Caco-2 (cell line): ENCODE measurements around the gene ALKBH6. TPM values are rescaled to one million over a fixed set of nuclear protein-coding genes. Genes with fewer than 3 reads are reported as not detected.

Experiments
- BruUV-seq: library from RNA; stranded (reverse); fragments of 400-500 nt; replicated peaks from 2 replicates; lab custom pipeline; 2021; lab: Mats Ljungman, UMichigan
- CTCF ChIA-PET: fragments of 300-600 bp; sonication (Branson Sonifier 250); formaldehyde crosslinking; loops from one replicate; lab custom pipeline; 2022; ENCODE audit warnings: antibody characterized with exemption; lab: Charles Lee
- POLR2A ChIA-PET: fragments of 300-600 bp; sonication (Branson Sonifier 250); formaldehyde crosslinking; loops from one replicate; lab custom pipeline; 2022; ENCODE audit warnings: antibody characterized with exemption; lab: Charles Lee
- DNase-seq, 2 experiments: peaks; one replicate each; pipeline versions ENCODE4 v3.0.0 to v3.0.0-alpha.2; 2020 to 2022
- H3K27me3 ChIP-seq: replicated peaks from 2 replicates; pipeline ENCODE4 v1.6.0; 2011; ENCODE audit warnings: low read length; ENCODE audit not compliant: control insufficient read depth, insufficient read depth
- H3K36me3 ChIP-seq: 2 replicates; pipeline ENCODE4 v1.5.1; 2011; ENCODE audit warnings: low read length; ENCODE audit not compliant: control insufficient read depth, insufficient read depth
- H3K4me1 ChIP-seq: fragments of 250-450 bp; sonication (Bioruptor Pico); 2 replicates; pipeline ENCODE4 v1.5.1; 2020; ENCODE audit warnings: mild to moderate bottlenecking
- H3K4me3 ChIP-seq: 2 replicates; pipeline ENCODE4 v1.5.1; 2011; ENCODE audit warnings: low read depth, mild to moderate bottlenecking, control low read depth, low read length
- H3K9me3 ChIP-seq: fragments of 250-450 bp; sonication (Bioruptor Pico); 2 replicates; pipeline ENCODE4 v1.5.1; 2020; ENCODE audit warnings: mild to moderate bottlenecking, moderate library complexity
- H3K27ac Mint-ChIP-seq: one replicate; pipeline ENCODE4 v1.8.0; 2022; ENCODE audit warnings: mixed read lengths; ENCODE audit not compliant: unreplicated experiment
- H3K27me3 Mint-ChIP-seq: one replicate; pipeline ENCODE4 v1.8.0; 2022; ENCODE audit warnings: mixed read lengths; ENCODE audit not compliant: insufficient read depth, unreplicated experiment
- H3K36me3 Mint-ChIP-seq: one replicate; pipeline ENCODE4 v1.8.0; 2022; ENCODE audit warnings: mild to moderate bottlenecking, mixed read lengths; ENCODE audit not compliant: insufficient read depth, unreplicated experiment
- H3K4me1 Mint-ChIP-seq: one replicate; pipeline ENCODE4 v1.8.0; 2022; ENCODE audit warnings: low read depth, mixed read lengths; ENCODE audit not compliant: unreplicated experiment
- H3K4me3 Mint-ChIP-seq: one replicate; pipeline ENCODE4 v1.8.0; 2022; ENCODE audit warnings: mild to moderate bottlenecking, moderate library complexity, mixed read lengths; ENCODE audit not compliant: unreplicated experiment
- H3K9me3 Mint-ChIP-seq: one replicate; pipeline ENCODE4 v1.8.0; 2022; ENCODE audit warnings: mixed read lengths; ENCODE audit not compliant: unreplicated experiment
- CTCF ChIP-seq, 2 experiments: fragments of 200-600 bp in 1 of 2; IDR thresholded peaks; 1 replicate in 1 of 2; 2 replicates in 1 of 2; pipeline versions ENCODE4 v1.5.1 to v1.8.0; 2011 to 2022; ENCODE audit warnings: antibody characterized with exemption in 1 of 2, control low read depth in 1 of 2, inconsistent platforms in 1 of 2, low read depth in 1 of 2, low read length in 1 of 2, mild to moderate bottlenecking in 1 of 2, moderate library complexity in 1 of 2; ENCODE audit not compliant: insufficient read depth in 1 of 2, severe bottlenecking in 1 of 2, unreplicated experiment in 1 of 2
- intact Hi-C: fragments of 100-400 bp; cut with micrococcal nuclease; formaldehyde crosslinking; loops from one replicate; pipeline ENCODE4 v1.10.0; 2022; ENCODE audit not compliant: unreplicated experiment
- total RNA-seq: library from RNA; stranded (reverse); gene quantifications from 2 replicates; pipeline ENCODE4 v1.2.3, GENCODE V29; 2022

The ALKBH6 gene
- total RNA-seq, 1 experiment from 2014 or later, result 29.4 TPM

GRCh38 chr19:35988824-35989223 is 25.2 kb downstream of the ALKBH6 start:
- no peak for TF ChIP-seq CTCF (IDR thresholded peaks at IDR 0.05; ENCODE audit: insufficient read depth in 1 of 2, low read depth in 1 of 2, low read length in 1 of 2, severe bottlenecking in 1 of 2, unreplicated experiment in 1 of 2)
- Histone ChIP-seq H3K36me3 (no peaks in the 10 kb centered on the region), H3K9me3 (peaks cover 8% of the 10 kb centered on the region; the same call in 1 of the 2 replicates), H3K4me1 (no peaks in the 10 kb centered on the region), H3K27me3 (peaks cover 2% of the 10 kb centered on the region), H3K4me3 (no peak overlapping the region)
- no peaks in the 10 kb centered on the region for H3K4me1 Mint-ChIP-seq
- ChIA-PET CTCF (no interaction called here), POLR2A (no interaction called here)
- peaks cover 15% of the 10 kb centered on the region for H3K27me3 Mint-ChIP-seq
- peaks cover 6% of the 10 kb centered on the region for H3K36me3 Mint-ChIP-seq
- no peak overlapping the region for H3K27ac Mint-ChIP-seq
- intact Hi-C loops, result no loop called here
- H3K4me3 Mint-ChIP-seq, result no peak overlapping the region
- no TSS peak for BruUV-seq
- no peak for DNase-seq
- H3K9me3 Mint-ChIP-seq, result no peaks in the 10 kb centered on the region

DNA sequence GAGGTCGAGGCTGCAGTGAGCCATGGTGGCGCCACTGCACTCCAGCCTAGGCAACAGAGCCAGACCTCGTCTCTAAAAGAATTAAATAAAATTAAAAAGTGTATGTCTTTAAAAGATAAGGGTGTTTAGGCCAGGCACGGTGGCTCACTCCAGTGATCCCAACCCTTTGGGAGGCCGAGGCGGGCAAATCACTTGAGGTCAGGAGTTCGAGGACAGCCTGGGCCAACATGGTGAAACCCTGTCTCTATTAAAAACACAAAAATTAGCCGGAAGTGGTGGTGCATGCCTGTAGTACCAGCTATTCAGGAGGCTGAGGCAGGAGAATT is 26.5 kb downstream of the ALKBH6 start:
- H3K9me3 ChIP-seq, result peaks cover 8% of the 10 kb centered on the region; the same call in 1 of the 2 replicates
- no TSS peak for BruUV-seq
- Mint-ChIP-seq H3K4me3 (peak overlapping the region; percentile 66), H3K27ac (no peak overlapping the region), H3K36me3 (peaks cover 6% of the 10 kb centered on the region), H3K9me3 (no peaks in the 10 kb centered on the region), H3K27me3 (peaks cover 15% of the 10 kb centered on the region), H3K4me1 (no peaks in the 10 kb centered on the region)
- ChIA-PET POLR2A (interaction anchor here (0.6 kb wide), 1 partner anchor 27 kb away, joined by 9 read pairs; the partner anchor contains the start of gene ALKBH6), CTCF (interaction anchor here (0.6 kb wide), 1 partner anchor 1936 kb away, joined by 3 read pairs; no protein-coding TSS in a partner anchor)
- no peaks in the 10 kb centered on the region for H3K4me1 ChIP-seq
- no peak for DNase-seq
- H3K36me3 ChIP-seq, result no peaks in the 10 kb centered on the region
- TF ChIP-seq CTCF (IDR thresholded peaks at IDR 0.05; ENCODE audit: insufficient read depth in 1 of 2, low read depth in 1 of 2, low read length in 1 of 2, severe bottlenecking in 1 of 2, unreplicated experiment in 1 of 2), result no peak
- H3K4me3 ChIP-seq, result peak overlapping the region; percentile 44
- H3K27me3 ChIP-seq, result peaks cover 2% of the 10 kb centered on the region
- intact Hi-C loops, result no loop called here

GRCh38 chr19:35986664-35987570 is 27.1 kb downstream of the ALKBH6 start:
- intact Hi-C loops, result no loop called here
- no peaks in the 10 kb centered on the region for H3K9me3 Mint-ChIP-seq
- no TSS peak for BruUV-seq
- peaks cover 2% of the 10 kb centered on the region for H3K27me3 ChIP-seq
- peak in 1 of 2 experiments; percentile 12 for TF ChIP-seq CTCF (IDR thresholded peaks at IDR 0.05; ENCODE audit: insufficient read depth in 1 of 2, low read depth in 1 of 2, low read length in 1 of 2, severe bottlenecking in 1 of 2, unreplicated experiment in 1 of 2)
- no peaks in the 10 kb centered on the region for H3K4me1 Mint-ChIP-seq
- no peak overlapping the region for H3K27ac Mint-ChIP-seq
- H3K4me3 ChIP-seq, result peak overlapping the region; percentile 44
- DNase-seq, result peak in 1 of 2 experiments; percentile 46
- H3K4me1 ChIP-seq, result no peaks in the 10 kb centered on the region
- no peaks in the 10 kb centered on the region for H3K36me3 ChIP-seq
- CTCF ChIA-PET, result interaction anchor here (0.6 kb wide), 2 partner anchors 187 to 1937 kb away, joined by 3 read pairs; no protein-coding TSS in a partner anchor
- peaks cover 15% of the 10 kb centered on the region for H3K27me3 Mint-ChIP-seq
- H3K36me3 Mint-ChIP-seq, result peaks cover 6% of the 10 kb centered on the region
- peak overlapping the region; percentile 66 for H3K4me3 Mint-ChIP-seq
- POLR2A ChIA-PET, result interaction anchor here (0.6 kb wide), 2 partner anchors 9 to 27 kb away, joined by 3 to 9 read pairs; partner anchors contain the start of gene ALKBH6
- peaks cover 8% of the 10 kb centered on the region; the same call in 1 of the 2 replicates for H3K9me3 ChIP-seq
